Measurements from ENCODE around the gene MKKS.

MKKS gene

GRCh38 chr20:10433623-10434466, at the start of gene MKKS:
Gene MKKS (minus strand): TSS chr20:10434222. CDS start chr20:10413514, 20,708 bp downstream.
- peak; percentile 94 for DNase-seq (ENCODE audit: low spot score)

GRCh38 chr20:10483691-10484090, 49.7 kb upstream of the MKKS start:
- DNase-seq (ENCODE audit: low spot score), result no peak

- DNase-seq (ENCODE audit: low spot score), result no peak
Observed at GRCh38 chr20:10481676-10482075, 47.7 kb upstream of the MKKS start.

- DNase-seq (ENCODE audit: low spot score), result no peak
Observed at GRCh38 chr20:10478930-10479329, 44.9 kb upstream of the MKKS start.

- no peak for DNase-seq (ENCODE audit: low spot score)
Observed at GRCh38 chr20:10478205-10478604, 44.2 kb upstream of the MKKS start.

GRCh38 chr20:10476319-10476724, 42.3 kb upstream of the MKKS start:
- DNase-seq (ENCODE audit: low spot score), result no peak

- DNase-seq (ENCODE audit: low spot score), result no peak
Observed at GRCh38 chr20:10475225-10475624, 41.2 kb upstream of the MKKS start.

- no peak for DNase-seq (ENCODE audit: low spot score)
Observed at GRCh38 chr20:10474606-10475184, 40.7 kb upstream of the MKKS start.

- DNase-seq (ENCODE audit: low spot score), result no peak
Observed at GRCh38 chr20:10472871-10473270, 38.8 kb upstream of the MKKS start.

GRCh38 chr20:10470276-10470675, 36.3 kb upstream of the MKKS start:
- no peak for DNase-seq (ENCODE audit: low spot score)

GRCh38 chr20:10469599-10469998, 35.6 kb upstream of the MKKS start:
- peak; percentile 65 for DNase-seq (ENCODE audit: low spot score)

GRCh38 chr20:10469056-10469455, 35.0 kb upstream of the MKKS start:
- no peak for DNase-seq (ENCODE audit: low spot score)

- no peak for DNase-seq (ENCODE audit: low spot score)
Observed at GRCh38 chr20:10468340-10468845, 34.4 kb upstream of the MKKS start.

- DNase-seq (ENCODE audit: low spot score), result no peak
Observed at GRCh38 chr20:10467681-10468339, 33.8 kb upstream of the MKKS start.

- no peak for DNase-seq (ENCODE audit: low spot score)
Observed at GRCh38 chr20:10466855-10467254, 32.8 kb upstream of the MKKS start.

- no peak for DNase-seq (ENCODE audit: low spot score)
Observed at GRCh38 chr20:10466325-10466724, 32.3 kb upstream of the MKKS start.

- no peak for DNase-seq (ENCODE audit: low spot score)
Observed at GRCh38 chr20:10465135-10465534, 31.1 kb upstream of the MKKS start.

- no peak for DNase-seq (ENCODE audit: low spot score)
Observed at GRCh38 chr20:10463622-10464021, 29.6 kb upstream of the MKKS start.

GRCh38 chr20:10462516-10462915, 28.5 kb upstream of the MKKS start:
- DNase-seq (ENCODE audit: low spot score), result no peak

- DNase-seq (ENCODE audit: low spot score), result no peak
Observed at GRCh38 chr20:10461495-10461894, 27.5 kb upstream of the MKKS start.

GRCh38 chr20:10454151-10454750, 20.2 kb upstream of the MKKS start:
- DNase-seq (ENCODE audit: low spot score), result no peak

- no peak for DNase-seq (ENCODE audit: low spot score)
Observed at GRCh38 chr20:10453241-10453640, 19.2 kb upstream of the MKKS start.

GRCh38 chr20:10449270-10449669, 15.2 kb upstream of the MKKS start:
- DNase-seq (ENCODE audit: low spot score), result no peak
